HG02642 (cell line): ENCODE results near the gene C16orf54.
"Not testable (repeated sequence)": the region's sequence is repeated elsewhere in the genome, so short reads cannot be mapped to it uniquely, and the experiment has no call there.

ENCODE experiments used
- ATAC-seq: cut with Tn5 transposase; IDR thresholded peaks from one replicate; pipeline ENCODE4 v1.9.1; 2021; ENCODE audit warnings: mild to moderate bottlenecking; ENCODE audit not compliant: unreplicated experiment, poor library complexity

Gene C16orf54

DNA sequence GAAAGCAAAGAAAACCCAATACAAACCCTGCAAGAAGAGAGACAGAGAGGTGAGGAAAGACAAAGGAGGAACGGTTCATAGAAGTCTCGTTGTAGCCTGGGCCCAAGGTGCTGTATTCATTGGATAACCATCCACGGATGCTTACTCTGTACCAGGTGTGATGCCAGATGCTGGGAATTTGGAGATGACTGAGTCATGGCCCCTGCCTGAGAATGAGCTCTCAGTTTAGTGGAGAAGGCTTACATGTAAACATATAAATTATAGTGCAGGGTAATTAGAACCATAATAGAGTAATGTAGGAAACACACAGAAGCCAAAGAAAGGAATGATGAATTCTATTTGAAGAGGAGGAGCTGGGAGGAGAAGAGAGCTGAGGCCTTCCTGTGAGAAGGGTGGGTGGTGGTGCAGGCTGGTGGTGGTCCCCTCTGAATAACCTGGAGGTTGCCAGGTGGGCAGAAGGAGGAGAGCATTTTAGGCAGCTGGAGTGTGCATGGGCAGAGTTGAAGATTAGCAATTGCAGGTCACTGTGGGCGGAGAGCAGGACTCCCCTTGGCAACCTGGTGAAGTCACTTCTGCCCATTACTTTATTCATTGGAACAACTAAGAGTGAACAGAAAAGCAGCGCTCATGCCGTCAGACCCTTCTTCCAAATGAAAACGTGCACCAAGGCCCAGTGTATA is 24.6 kb upstream of the C16orf54 start:
- ATAC-seq, result no peak

DNA sequence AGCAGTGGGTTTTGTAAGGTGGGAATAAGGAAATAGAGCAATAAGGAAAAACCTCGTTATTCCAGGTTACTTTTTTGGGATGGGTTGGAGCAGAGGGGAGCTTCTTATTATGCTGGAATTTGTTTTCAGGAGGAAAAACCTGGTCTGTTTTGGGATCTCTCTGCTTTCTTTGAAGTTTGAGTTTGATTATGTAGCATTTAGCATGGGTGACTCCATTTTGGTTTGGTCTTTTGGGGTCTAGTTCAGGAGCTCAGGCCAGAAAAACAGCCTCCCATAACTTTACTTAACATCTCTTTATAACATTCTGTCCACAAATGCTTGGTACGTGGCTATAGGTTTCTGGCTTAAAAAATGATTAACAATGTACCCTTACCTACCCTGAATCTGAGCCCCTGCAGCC is 23.7 kb upstream of the C16orf54 start:
- no peak for ATAC-seq

DNA sequence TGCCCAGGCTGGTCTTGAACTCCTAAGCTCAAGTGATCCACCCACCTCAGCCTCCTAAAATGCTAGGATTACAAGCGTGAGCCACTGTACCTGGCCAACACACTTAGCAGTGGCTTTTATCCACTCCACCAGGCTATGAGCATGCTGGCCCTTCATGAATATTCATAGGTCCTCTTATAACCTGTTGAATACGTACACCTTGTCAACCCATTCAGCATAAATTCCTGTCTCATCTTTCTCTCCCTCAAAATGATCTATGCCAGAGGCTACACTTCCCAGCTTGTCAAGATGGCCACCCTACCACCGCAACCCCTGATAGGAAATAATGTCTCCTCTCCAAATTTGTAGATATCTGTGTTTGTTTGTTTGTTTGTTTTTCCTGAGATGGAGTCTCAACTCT is 21.3 kb upstream of the C16orf54 start:
- ATAC-seq, result no peak

DNA sequence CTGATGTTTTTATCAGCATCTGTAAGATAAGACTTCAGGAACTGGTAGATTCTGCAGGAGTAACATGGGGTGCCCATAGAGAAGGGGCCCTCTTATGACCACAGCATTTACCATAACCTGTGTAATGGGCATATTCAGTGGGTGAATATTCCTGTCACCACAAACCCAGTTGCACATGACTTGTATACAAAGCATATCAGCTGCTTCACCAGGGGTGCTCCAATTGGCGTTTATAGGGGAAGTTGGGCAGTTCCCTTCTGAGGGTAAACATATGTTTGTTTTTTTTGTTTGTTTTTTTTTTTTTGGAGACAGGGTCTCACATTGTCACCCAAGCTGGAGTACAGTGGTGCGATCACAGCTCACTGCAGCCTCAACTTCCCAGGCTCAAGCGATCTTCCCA is 20.8 kb upstream of the C16orf54 start:
- no peak for ATAC-seq

DNA sequence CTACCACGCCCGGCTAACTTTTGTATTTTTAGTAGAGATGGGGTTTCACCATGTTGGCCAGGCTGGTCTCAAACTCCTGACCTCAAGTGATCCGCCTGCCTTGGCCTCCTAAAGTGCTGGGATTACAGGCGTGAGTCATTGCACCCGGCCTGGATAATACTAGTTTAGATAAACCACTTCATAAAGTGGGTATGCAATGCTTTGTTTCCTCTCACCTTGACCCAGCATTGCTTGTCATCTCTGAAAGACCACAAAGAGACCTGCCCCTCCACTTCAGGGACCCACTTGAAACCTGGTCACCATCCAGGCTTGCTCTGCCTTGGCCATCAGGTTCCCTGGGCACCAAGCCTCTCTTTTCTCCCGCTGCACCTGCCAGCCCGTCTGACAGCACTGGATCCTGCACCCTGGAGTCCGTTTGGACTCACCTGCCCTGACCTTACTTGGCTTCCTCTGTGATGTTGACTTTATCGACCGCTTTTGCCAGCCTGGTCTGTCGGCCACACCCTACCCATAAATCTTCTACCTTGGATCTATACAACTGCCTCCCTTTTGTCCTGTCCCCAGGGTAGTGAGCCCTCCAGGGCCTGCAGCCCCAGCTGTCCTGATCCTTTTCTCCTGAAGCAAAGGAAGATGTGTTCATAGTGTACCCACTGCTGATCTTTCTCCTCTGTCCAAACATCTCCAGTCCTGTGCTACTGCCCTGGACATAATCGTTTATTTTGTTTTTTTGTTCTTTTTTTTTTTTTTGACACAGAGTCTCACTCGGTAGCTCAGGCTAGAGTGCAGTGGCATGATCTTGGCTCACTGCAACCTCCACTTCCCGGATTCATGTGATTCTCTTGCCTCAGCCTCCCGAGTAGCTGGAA is 19.6 kb upstream of the C16orf54 start:
- ATAC-seq, result no peak

DNA sequence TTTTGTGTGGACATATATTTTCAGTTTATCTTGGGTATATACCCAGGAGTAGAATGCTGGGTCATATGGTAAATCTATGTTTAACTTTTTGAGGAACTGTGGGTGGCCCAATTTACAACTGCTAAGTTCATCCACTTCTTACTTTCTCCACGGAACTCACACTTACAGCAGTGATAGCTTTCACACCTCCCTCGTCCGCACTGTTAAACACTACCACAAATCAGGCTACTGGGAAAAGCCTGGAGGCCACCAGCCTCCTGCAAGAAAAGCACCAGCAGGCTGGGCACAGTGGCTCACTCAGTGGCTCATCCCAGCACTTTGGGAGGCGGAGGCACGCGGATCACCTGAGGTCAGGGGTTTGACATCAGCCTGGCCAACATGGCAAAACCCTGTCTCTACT is 17.5 kb upstream of the C16orf54 start:
- no peak for ATAC-seq

DNA sequence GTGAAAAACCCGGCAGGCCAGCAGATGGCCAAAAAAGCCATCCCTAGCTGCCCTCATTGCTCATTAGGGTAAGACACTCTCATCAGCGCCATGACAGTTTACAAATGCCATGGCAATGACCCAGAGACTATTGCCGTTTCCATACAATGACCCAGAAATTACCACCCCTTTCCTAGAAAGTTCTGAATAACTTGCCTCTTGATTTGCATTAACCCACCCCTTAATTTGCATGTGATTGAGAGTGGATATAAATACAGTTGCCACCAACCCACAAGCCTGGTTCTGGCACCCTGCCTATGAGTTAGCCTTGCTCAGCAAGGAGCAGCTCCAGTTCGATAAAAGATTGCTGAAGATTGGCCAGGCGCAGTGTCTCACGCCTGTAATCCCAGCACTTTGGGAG is 16.1 kb upstream of the C16orf54 start:
- no peak for ATAC-seq

DNA sequence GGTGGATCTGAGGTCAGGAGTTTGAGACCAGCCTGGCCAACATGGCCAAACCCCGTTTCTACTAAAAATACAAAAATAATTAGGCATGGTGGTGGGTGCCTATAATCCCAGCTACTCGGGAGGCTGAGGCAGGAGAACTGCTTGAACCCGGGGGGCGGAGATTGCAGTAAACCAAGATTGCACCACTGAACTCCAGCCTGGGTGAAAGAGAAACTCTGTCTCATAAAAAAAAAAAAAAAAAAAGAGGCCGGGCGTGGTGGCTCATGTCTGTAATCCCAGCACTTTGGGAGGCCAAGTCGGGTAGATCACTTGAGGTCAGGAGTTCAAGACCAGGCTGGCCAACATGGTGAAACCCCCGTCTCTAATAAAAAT is 15.5 kb upstream of the C16orf54 start:
- ATAC-seq, result not testable (repeated sequence)

DNA sequence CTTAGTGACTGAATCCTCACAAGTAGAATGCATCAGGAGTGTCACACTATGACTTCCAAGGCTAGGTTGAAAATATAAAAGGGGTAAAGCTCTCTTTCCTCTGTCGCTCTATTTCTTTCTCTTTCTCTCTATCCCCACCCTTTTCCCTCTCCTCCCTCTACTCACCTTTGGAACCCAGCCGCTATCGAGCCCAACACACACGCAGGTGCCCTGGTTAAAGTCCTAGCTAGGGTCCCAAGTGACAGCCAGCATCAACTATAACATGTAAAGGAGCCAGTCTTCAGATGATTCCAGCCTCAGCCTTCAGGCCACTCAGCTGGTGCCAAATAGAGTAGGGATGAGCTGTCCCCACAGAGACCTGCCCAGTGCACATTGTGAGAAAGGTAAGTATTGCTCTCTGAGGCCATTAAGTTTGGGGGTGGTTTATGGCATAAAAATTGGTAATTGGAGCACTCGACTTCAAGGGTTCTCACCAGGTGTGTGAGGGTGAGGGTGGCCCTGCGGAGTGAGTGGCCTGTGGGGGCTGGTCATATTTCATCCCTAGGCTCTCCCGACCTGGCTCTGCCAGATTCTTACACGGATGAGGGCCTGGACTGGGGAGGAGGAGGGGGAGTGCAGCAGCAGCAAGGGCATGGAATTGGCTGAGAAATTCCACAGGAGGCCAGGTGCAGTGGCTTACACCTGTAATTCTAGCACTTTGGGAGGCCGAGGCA is 14.9 kb upstream of the C16orf54 start:
- ATAC-seq, result no peak

DNA sequence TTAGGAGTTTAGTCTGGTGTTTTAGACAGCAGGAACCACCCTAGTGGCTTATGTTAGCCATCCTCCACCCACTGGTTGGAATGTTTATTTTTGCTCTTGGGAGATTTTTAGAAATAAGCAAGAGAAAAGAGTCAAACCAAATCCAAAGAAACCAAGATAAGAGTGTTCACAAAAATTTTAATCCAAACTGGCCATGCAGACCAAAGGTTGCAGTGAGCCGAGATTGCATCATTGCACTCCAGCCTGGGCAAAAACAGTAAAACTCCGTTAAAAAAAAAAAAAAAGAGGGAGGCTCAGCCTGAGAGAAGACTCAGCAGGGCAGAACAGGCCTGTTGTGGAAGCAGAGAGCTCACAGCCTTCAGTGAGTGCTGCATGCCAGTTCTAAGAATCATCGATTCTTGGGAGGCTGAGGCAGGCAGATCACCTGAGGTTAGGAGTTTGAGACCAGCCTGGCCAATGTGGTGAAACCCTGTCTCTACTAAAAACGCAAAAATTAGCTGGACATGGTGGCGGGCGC is 12.2 kb upstream of the C16orf54 start:
- no peak for ATAC-seq

DNA sequence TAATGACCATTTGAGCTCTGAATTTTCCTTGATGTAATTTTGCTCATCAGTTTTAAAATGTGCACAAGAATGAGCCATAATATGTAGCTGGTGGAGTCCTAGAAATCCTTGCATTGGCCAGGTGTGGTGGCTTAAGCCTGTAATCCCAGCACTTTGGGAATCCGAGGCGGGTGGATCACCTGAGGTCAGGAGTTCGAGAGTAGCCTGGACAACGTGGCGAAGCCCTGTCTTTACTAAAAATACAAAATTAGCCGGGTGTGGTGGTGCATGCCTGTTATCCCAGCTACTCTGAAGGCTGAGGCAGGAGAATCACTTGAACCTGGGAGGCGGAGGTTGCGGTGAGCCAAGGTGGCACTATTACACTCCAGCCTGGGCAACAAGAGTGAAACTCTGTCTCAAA is 11.3 kb upstream of the C16orf54 start:
- not testable (repeated sequence) for ATAC-seq

DNA sequence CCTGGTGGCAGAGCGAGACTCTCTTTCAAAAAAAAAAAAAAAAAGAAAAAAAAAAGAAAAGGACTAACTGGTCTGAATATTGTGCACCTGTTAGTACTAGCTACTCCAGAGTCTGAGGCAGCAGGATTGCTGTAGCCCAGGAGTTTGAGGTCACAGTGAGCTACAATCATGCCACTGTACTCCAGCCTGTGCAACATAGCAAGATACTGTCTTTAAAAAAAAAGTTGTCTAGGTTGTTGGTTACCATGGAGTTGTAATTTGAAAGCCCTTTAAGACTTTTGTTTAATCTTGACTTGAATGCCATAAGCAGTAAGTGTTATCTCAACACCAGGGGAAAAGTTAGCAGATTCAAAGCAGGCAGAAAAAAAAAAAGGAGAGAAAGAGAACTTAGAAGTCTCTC is 10.9 kb upstream of the C16orf54 start:
- ATAC-seq, result no peak

DNA sequence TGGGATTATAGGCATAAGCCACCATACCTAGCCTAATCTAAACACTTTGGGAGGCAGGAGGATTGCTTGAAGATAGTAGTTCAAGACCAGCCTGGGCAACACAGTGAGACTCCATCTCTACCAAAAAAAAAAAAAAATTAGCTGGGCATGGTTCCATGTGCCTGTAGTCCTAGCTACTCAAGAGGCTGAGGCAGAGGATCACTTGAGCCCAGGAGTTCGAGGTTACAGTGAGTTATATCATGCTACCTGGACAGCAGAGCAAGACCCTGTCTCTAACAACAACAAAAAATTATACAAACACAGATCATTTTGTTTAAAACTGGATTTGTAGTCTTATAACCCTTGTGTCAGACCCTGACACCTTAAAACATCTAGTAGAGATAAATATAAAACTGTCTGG is 7.7 kb upstream of the C16orf54 start:
- no peak for ATAC-seq

DNA sequence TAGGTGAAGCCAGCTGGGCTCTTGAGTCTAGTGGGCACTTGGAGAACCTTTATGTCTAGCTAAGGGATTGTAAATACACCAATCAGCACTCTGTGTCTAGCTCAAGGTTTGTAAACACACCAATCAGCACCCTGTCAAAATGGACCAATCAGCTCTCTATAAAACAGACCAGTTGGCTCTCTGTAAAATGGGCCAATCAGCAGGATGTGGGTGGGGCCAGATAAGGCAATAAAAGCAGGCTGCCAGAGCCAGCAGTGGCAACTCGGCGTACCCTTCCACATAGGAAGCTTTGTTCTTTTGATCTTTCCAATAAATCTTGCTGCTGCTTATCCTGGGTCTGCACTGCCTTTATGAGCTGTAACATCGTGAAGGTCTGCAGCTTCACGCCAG is 3.0 kb upstream of the C16orf54 start:
- ATAC-seq, result not testable (repeated sequence)

DNA sequence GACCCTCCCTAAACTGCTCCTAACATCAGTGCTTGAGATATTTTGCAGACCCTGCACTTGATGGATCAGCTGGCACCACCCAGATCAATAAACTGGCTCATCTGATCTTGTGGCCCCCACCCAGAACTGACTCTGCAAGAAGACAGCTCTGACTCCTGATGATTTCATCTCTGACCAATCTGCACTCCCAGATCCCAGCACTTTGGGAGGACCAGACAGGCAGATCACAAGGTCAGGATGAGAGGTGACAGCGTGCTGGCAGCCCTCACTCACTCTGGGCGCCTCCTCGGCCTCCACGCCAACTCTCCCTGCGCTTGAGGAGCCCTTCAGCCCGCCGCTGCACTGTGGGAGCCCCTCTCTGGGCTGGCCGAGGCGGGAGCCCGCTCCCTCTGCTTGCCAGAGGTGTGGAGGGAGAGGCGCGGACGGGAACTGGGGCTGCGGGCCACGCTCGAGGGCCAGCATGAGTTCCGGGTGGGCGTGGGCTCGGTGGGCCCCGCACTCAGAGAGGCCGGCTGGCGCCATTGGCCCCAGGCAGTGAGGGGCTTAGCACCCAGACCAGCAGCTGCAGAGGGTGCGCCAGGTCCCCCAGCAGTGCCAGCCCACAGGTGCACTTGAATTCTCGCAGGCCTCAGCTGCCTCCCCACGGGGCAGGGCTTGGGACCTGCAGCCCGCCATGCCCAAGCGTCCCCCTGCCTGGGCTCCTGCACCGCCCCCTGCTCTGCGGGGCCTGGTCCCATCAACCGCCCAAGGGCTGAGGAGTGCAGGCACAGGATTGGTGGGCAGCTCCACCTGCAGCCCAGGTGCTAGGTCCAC is 2.4 kb upstream of the C16orf54 start:
- ATAC-seq, result no peak

DNA sequence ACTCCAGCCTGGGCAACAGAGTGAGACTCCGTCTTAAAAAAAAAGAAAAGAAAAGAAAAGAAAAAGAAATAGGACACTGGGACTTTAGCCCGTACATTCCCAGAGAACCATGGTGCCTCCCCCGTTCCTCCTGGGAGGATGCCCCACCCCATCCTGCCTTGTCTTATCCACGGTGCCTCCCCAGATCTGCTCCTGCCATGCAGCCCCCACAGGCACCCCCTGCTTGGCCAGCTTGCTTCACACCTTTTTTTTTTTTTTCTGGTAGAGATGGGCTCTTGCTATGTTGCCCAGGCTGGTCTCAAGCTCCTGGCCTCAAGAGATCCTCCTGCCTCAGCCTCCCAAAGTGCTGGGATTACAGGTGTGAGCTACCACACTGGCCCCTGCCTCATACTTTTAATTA is 728 bp upstream of the C16orf54 start:
- ATAC-seq, result not testable (repeated sequence)

DNA sequence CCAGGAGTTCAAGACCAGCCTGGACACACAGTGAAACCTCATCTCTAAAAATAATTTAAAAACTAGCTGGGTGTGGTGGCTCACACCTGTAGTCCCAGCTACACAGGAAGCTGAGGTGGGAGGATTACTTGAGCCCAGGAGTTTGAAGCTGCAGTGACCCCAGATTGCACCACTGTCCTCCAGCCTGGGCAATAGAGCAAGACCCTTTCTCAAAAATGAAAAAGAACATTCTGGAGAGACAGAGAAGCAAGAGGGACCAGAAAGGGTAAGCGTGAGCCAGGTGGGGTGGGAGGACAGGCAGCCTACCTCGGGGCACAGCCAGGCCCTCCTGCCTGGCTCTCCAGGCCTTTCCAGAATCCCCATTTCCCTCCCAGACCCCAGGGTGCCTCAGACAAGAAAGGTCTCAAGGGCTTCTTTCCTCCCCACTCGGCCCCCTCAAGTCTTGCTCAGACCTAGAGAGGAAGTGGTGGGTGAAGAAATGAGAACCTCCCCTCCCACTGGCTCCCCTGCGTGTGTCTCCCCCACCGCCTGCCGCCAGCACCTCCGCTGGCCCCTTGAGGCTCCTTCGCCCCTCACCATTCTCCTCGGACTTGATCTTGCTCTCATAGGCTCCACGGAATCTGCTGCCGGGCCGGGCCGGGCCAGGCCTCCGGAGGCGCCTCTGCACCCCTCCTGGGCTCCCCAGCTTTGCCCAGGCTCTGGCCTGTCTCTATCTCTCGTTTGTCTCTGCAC is 503 bp downstream of the C16orf54 start:
- ATAC-seq, result peak; percentile 51

DNA sequence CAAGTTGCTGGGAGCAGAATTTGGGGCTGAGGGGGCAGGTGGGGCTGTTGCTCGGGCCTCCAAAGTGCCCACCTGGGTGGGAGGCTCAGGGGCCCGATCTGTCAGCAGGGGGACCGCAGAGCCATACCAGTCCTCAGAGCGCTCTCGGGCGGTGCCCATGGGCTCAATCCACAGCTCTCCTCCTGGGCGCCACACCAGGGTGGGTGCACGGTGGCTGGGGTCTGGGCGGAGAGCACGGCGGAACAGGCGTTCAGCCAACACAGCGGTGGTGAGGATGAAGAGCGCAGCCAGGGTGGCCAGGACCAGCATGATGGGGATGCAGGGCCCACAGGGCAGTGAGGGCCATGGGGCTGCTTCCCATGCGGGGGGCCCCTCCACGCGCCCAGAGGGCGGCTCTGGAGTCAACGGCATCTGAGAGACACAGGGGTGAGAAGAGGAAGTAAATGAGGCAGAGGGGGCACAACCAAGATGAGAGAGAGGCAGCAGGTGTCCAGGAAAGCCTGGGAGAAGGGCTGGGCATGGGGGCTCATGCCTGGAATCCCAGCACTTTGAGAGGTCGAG is 1.2 kb downstream of the C16orf54 start:
- ATAC-seq, result no peak

DNA sequence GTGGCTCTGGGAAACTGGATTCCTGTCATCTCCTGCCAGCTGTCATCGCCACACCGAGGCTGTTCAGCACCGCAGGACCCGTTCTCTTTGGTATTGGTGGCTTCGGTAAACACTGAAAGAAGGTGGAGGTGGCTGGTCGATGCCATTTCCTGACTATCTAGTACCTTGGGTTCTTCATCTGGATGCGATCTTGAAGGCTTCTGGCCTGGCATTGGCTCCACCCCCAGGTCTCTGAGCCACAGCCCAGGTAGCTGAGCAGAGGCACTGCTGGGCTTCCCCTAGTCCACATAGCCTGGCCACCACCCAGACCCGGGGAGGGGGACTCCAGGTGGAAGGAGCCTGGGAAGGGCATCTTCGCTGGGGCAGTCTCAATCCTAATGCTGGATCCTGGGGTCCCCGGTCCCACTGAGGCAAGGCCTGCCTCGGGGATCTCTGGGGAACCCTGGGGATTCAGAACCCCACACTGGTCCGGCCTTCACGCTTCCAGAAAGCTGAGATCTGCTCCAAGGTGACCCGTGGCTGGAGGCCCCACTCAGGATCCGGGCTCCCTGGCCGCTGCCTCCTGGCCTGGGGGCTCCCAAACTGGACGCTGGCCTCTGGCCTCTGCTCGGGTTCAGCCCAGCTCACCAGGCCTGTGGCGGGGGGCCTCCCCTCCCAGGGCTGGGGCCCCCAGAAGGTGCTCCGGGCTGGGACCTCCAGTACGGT is 1.8 kb downstream of the C16orf54 start:
- no peak for ATAC-seq
